CD14-positive monocyte (primary cell): ENCODE measurements around the gene FGF2. TPM values are rescaled to one million over a fixed set of nuclear protein-coding genes. Genes with fewer than 3 reads are reported as not detected.
"Not testable (repeated sequence)": the region's sequence is repeated elsewhere in the genome, so short reads cannot be mapped to it uniquely, and the experiment has no call there.

ENCODE experiments used
- DNase-seq, 3 donors: peaks; one replicate each; pipeline ENCODE4 v3.0.0-alpha.2; 2011 to 2022
- H2AFZ ChIP-seq: 2 replicates; pipeline ENCODE4 v1.6.0; 2012; ENCODE audit warnings: mild to moderate bottlenecking, low read depth, low read length, inconsistent platforms; ENCODE audit not compliant: insufficient read depth, poor library complexity, severe bottlenecking
- H3K27ac ChIP-seq, 2 donors: 1 replicate in 1 of 2; 2 replicates in 1 of 2; pipeline ENCODE4 v1.5.1; 2012 to 2013; ENCODE audit warnings: low read length in 2 of 2, control low read depth in 1 of 2, inconsistent platforms in 1 of 2, low read depth in 1 of 2, mild to moderate bottlenecking in 1 of 2
- H3K27me3 ChIP-seq, 2 donors: one replicate each; pipeline versions ENCODE4 v1.6.0 to v1.6.1; 2011 to 2013; ENCODE audit warnings: low read length in 2 of 2; ENCODE audit not compliant: control insufficient read depth in 2 of 2, insufficient read depth in 2 of 2
- H3K36me3 ChIP-seq, 2 donors: replicated peaks in 1 of 2; 1 replicate in 1 of 2; 2 replicates in 1 of 2; pipeline versions ENCODE4 v1.5.1 to v1.6.1; 2012 to 2013; ENCODE audit warnings: low read length in 2 of 2, control low read depth in 1 of 2, inconsistent platforms in 1 of 2, mild to moderate bottlenecking in 1 of 2; ENCODE audit not compliant: insufficient read depth in 2 of 2, control insufficient read depth in 1 of 2
- H3K4me1 ChIP-seq, 2 donors: 1 replicate in 1 of 2; 2 replicates in 1 of 2; pipeline versions ENCODE4 v1.5.1 to v1.6.1; 2012 to 2013; ENCODE audit warnings: low read length in 2 of 2, control low read depth in 1 of 2, inconsistent platforms in 1 of 2, mild to moderate bottlenecking in 1 of 2, moderate library complexity in 1 of 2; ENCODE audit not compliant: insufficient read depth in 2 of 2, control insufficient read depth in 1 of 2
- H3K4me2 ChIP-seq: replicated peaks from 2 replicates; pipeline ENCODE3; 2012; ENCODE audit warnings: low read length, moderate library complexity, mild to moderate bottlenecking; ENCODE audit not compliant: poor library complexity, severe bottlenecking; ENCODE audit errors: extremely low read depth
- H3K4me3 ChIP-seq, 3 experiments: fragments of 200-600 bp in 1 of 3; sonication (generic) in 1 of 3; replicated peaks in 1 of 3; 1 replicate in 2 of 3; 2 replicates in 1 of 3; pipeline ENCODE4 v1.5.1; 2011 to 2013; ENCODE audit warnings: low read length in 3 of 3, mild to moderate bottlenecking in 3 of 3, control low read depth in 2 of 3, low read depth in 2 of 3, inconsistent platforms in 1 of 3, moderate library complexity in 1 of 3
- H3K79me2 ChIP-seq: 2 replicates; pipeline ENCODE4 v1.6.0; 2012; ENCODE audit warnings: mild to moderate bottlenecking, control low read depth, inconsistent platforms, low read length, moderate library complexity; ENCODE audit not compliant: insufficient read depth
- H3K9ac ChIP-seq: 2 replicates; pipeline ENCODE4 v1.6.0; 2017; ENCODE audit warnings: low read length, mild to moderate bottlenecking; ENCODE audit not compliant: insufficient read depth, poor library complexity, severe bottlenecking
- H3K9me3 ChIP-seq, 2 donors: replicated peaks in 1 of 2; 1 replicate in 1 of 2; 2 replicates in 1 of 2; pipeline versions ENCODE4 v1.5.1 to v1.6.1; 2012 to 2013; ENCODE audit warnings: low read length in 2 of 2, control low read depth in 1 of 2; ENCODE audit not compliant: control insufficient read depth in 1 of 2, insufficient read depth in 1 of 2
- H4K20me1 ChIP-seq: 2 replicates; pipeline ENCODE4 v1.6.0; 2012; ENCODE audit warnings: mild to moderate bottlenecking, low read length, control low read depth, moderate library complexity; ENCODE audit not compliant: insufficient read depth
- H3K27ac Mint-ChIP-seq, 7 donors: one replicate each; pipeline ENCODE4 v1.8.0; 2020; ENCODE audit warnings: mild to moderate bottlenecking in 7 of 7, mixed read lengths in 7 of 7, moderate library complexity in 6 of 7, inconsistent platforms in 2 of 7
- H3K27me3 Mint-ChIP-seq, 3 donors: one replicate each; pipeline ENCODE4 v1.8.0; 2021 to 2022; ENCODE audit warnings: low read depth in 3 of 3, mild to moderate bottlenecking in 3 of 3, mixed read lengths in 3 of 3, moderate library complexity in 3 of 3, inconsistent platforms in 1 of 3
- H3K36me3 Mint-ChIP-seq, 2 donors: one replicate each; pipeline ENCODE4 v1.8.0; 2020; ENCODE audit warnings: mixed read lengths in 2 of 2, inconsistent platforms in 1 of 2, mild to moderate bottlenecking in 1 of 2
- H3K4me1 Mint-ChIP-seq: one replicate; pipeline ENCODE4 v1.8.0; 2020; ENCODE audit warnings: mild to moderate bottlenecking, mixed read lengths
- H3K4me3 Mint-ChIP-seq, 2 donors: one replicate each; pipeline ENCODE4 v1.8.0; 2020; ENCODE audit warnings: mild to moderate bottlenecking in 2 of 2, mixed read lengths in 2 of 2, moderate library complexity in 1 of 2
- H3K9me3 Mint-ChIP-seq, 7 donors: one replicate each; pipeline ENCODE4 v1.8.0; 2020 to 2022; ENCODE audit warnings: mixed read lengths in 7 of 7, mild to moderate bottlenecking in 6 of 7, moderate library complexity in 6 of 7, inconsistent platforms in 2 of 7
- WGBS: methylation state at CpG from one replicate; pipeline ENCODE4 v1.1.5; 2013; ENCODE audit warnings: missing lambda C conversion rate; ENCODE audit not compliant: insufficient coverage; 5-methylcytosine and 5-hydroxymethylcytosine counted together
- intact Hi-C, 2 donors: fragments of 100-400 bp; cut with micrococcal nuclease; formaldehyde crosslinking; loops; one replicate each; pipeline versions ENCODE4 v1.15.0 to v1.15.1; 2023
- polyA plus RNA-seq, 3 donors: library from polyadenylated mRNA; depleted of rRNA in 1 of 3; unstranded in 2 of 3; stranded (reverse) in 1 of 3; fragments of 300-500 nt in 2 of 3; fragments of >200 nt in 1 of 3; fragmentation: Illumina TruSeq in 2 of 3; gene quantifications; 1 replicate in 2 of 3; 2 replicates in 1 of 3; pipeline ENCODE4 v1.2.3, GENCODE V29; 2012 to 2021
- TF ChIP-seq, protein P1 (sequence below): fragments of 200-600 bp; IDR thresholded peaks from one replicate; pipeline ENCODE4 v1.8.0; 2022; ENCODE audit warnings: antibody characterized with exemption, mild to moderate bottlenecking

The FGF2 gene
- polyA plus RNA-seq, 3 donors: not detected

GRCh38 chr4:122930862-122931261 is 104.2 kb downstream of the FGF2 start:
- Histone ChIP-seq H2AFZ (no peak overlapping the region), H3K27me3 (no peaks in the 10 kb centered on the region), H3K4me3 (no peak overlapping the region), H4K20me1 (no peaks in the 10 kb centered on the region), H3K36me3 (peaks cover 20 to 48% of the 10 kb centered on the region in 2 donors), H3K9ac (no peak overlapping the region), H3K4me1 (no peaks in the 10 kb centered on the region), H3K4me2 (no peak overlapping the region), H3K27ac (no peak overlapping the region), H3K79me2 (peaks cover 3% of the 10 kb centered on the region), H3K9me3 (no peaks in the 10 kb centered on the region)
- Mint-ChIP-seq H3K27ac (no peak overlapping the region), H3K4me1 (no peaks in the 10 kb centered on the region), H3K4me3 (no peak overlapping the region), H3K36me3 (peaks cover 23 to 30% of the 10 kb centered on the region in 2 donors), H3K9me3 (no peaks in the 10 kb centered on the region), H3K27me3 (no peaks in the 10 kb centered on the region)
- TF ChIP-seq, protein P1, sequence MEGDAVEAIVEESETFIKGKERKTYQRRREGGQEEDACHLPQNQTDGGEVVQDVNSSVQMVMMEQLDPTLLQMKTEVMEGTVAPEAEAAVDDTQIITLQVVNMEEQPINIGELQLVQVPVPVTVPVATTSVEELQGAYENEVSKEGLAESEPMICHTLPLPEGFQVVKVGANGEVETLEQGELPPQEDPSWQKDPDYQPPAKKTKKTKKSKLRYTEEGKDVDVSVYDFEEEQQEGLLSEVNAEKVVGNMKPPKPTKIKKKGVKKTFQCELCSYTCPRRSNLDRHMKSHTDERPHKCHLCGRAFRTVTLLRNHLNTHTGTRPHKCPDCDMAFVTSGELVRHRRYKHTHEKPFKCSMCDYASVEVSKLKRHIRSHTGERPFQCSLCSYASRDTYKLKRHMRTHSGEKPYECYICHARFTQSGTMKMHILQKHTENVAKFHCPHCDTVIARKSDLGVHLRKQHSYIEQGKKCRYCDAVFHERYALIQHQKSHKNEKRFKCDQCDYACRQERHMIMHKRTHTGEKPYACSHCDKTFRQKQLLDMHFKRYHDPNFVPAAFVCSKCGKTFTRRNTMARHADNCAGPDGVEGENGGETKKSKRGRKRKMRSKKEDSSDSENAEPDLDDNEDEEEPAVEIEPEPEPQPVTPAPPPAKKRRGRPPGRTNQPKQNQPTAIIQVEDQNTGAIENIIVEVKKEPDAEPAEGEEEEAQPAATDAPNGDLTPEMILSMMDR: peak; percentile 79
- DNase-seq: peak in 1 of 3 donors; percentile 34
- intact Hi-C loops: no loop called here

DNA sequence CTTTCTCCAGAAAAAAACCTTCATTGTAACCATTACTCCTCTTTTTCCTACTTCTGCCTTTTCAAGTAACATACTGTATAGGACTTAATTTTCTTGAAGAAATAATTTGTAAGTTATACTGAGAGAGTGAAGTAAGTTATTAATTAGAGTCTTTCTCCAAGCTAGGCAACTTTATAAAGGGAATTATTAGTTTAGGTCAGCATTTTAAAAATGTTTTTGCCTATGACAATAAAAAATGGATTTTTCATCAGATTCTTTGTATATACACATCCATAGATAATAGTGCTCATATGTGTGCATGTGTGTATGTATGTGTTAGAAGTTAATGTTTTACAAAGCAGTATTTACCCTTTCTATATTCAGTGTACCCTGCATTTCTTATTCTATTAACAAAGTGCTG is 106.1 kb downstream of the FGF2 start:
- no peaks in the 10 kb centered on the region for H3K27me3 Mint-ChIP-seq
- Histone ChIP-seq H3K4me1 (no peaks in the 10 kb centered on the region), H3K27ac (no peak overlapping the region), H3K9ac (no peak overlapping the region), H3K79me2 (no peaks in the 10 kb centered on the region), H3K27me3 (no peaks in the 10 kb centered on the region), H3K36me3 (peaks cover 22 to 55% of the 10 kb centered on the region in 2 donors), H3K4me2 (no peak overlapping the region), H3K9me3 (no peaks in the 10 kb centered on the region), H2AFZ (no peak overlapping the region), H4K20me1 (no peaks in the 10 kb centered on the region), H3K4me3 (no peak overlapping the region)
- H3K27ac Mint-ChIP-seq: no peak overlapping the region
- H3K36me3 Mint-ChIP-seq: peaks cover 31 to 41% of the 10 kb centered on the region in 2 donors
- intact Hi-C loops: no loop called here
- no peak overlapping the region for H3K4me3 Mint-ChIP-seq
- DNase-seq: no peak
- no peaks in the 10 kb centered on the region for H3K4me1 Mint-ChIP-seq
- no peaks in the 10 kb centered on the region for H3K9me3 Mint-ChIP-seq
- TF ChIP-seq, protein P1: no peak

GRCh38 chr4:122945136-122945535 is 118.5 kb downstream of the FGF2 start:
- H3K4me1 Mint-ChIP-seq, H4K20me1 ChIP-seq, H3K79me2 ChIP-seq, DNase-seq, H3K27ac ChIP-seq, H2AFZ ChIP-seq, H3K27me3 Mint-ChIP-seq, H3K4me3 Mint-ChIP-seq, H3K4me3 ChIP-seq, H3K4me2 ChIP-seq, H3K9ac ChIP-seq, H3K9me3 ChIP-seq, intact Hi-C loops, H3K27me3 ChIP-seq, H3K4me1 ChIP-seq: not testable (repeated sequence)
- H3K36me3 Mint-ChIP-seq: peaks cover 38 to 58% of the 10 kb centered on the region in 2 donors
- 98% methylated on average over 7 of the region's 17 CpGs for WGBS
- peaks cover 3 to 10% (median 8%) of the 10 kb centered on the region in 7 donors for H3K9me3 Mint-ChIP-seq
- H3K36me3 ChIP-seq: peaks cover 21 to 33% of the 10 kb centered on the region in 2 donors
- peak overlapping the region in 1 of 7 donors; percentile 23 for H3K27ac Mint-ChIP-seq
